Lower leg skin (tissue), 4 donors: Measurements from ENCODE around the gene TCTN2. TPM values are rescaled to one million over a fixed set of nuclear protein-coding genes. Genes with fewer than 3 reads are reported as not detected.

Source experiments
- DNase-seq, 2 donors: peaks; one replicate each; pipeline ENCODE4 v3.0.0-alpha.2; 2019; ENCODE audit warnings: low spot score in 2 of 2
- H3K4me3 ChIP-seq: fragments of 200-600 bp; sonication (generic); 2 replicates; pipeline ENCODE4 v1.5.1; 2017; ENCODE audit warnings: mild to moderate bottlenecking, low read depth; ENCODE audit not compliant: poor library complexity, severe bottlenecking
- CTCF ChIP-seq, 3 donors: fragments of 450-650 bp; IDR thresholded peaks; one replicate each; pipeline ENCODE4 v1.5.1; 2016; ENCODE audit warnings: antibody characterized with exemption in 3 of 3, mild to moderate bottlenecking in 3 of 3, moderate library complexity in 2 of 3
- POLR2A ChIP-seq, 2 donors: fragments of 450-650 bp; IDR thresholded peaks; one replicate each; pipeline ENCODE4 v1.6.1; 2016 to 2017; ENCODE audit warnings: antibody characterized with exemption in 2 of 2, mild to moderate bottlenecking in 1 of 2, moderate library complexity in 1 of 2
- WGBS, 2 donors: methylation state at CpG; one replicate each; pipeline ENCODE4 v1.1.5; 2018; 5-methylcytosine and 5-hydroxymethylcytosine counted together
- intact Hi-C: fragments of 100-400 bp; cut with DNase I; formaldehyde crosslinking; loops from one replicate; pipeline ENCODE4 v1.15.0; 2023; ENCODE audit warnings: low total_unique reads
- total RNA-seq, 4 donors: library from RNA; depleted of rRNA; stranded (reverse); fragments of >200 nt; gene quantifications; one replicate each; pipeline ENCODE4 v1.1.0, GENCODE V29; 2016

Gene TCTN2
- total RNA-seq, 4 donors from 2014 or later: 9.2 to 14.6 (median 10.7) TPM

GRCh38 chr12:123676616-123677320 is 5.9 kb downstream of the TCTN2 start:
- WGBS, 2 donors: 91 to 93% methylated on average over 9 of the region's 9 CpGs
- TF ChIP-seq POLR2A (IDR thresholded peaks at IDR 0.05): no peak
- no peak for TF ChIP-seq CTCF (IDR thresholded peaks at IDR 0.05)
- no peak for DNase-seq
- intact Hi-C loops: no loop called here
- no peak overlapping the region for H3K4me3 ChIP-seq

GRCh38 chr12:123678981-123679380 is 8.1 kb downstream of the TCTN2 start:
- WGBS, 2 donors: 97% methylated on average over 10 of the region's 10 CpGs
- H3K4me3 ChIP-seq: no peak overlapping the region
- intact Hi-C loops: no loop called here
- no peak for DNase-seq
- TF ChIP-seq POLR2A (IDR thresholded peaks at IDR 0.05): no peak

GRCh38 chr12:123681605-123682004 is 10.7 kb downstream of the TCTN2 start:
- no peak overlapping the region for H3K4me3 ChIP-seq
- 83 to 84% methylated on average over 2 of the region's 2 CpGs for WGBS, 2 donors

GRCh38 chr12:123683964-123684363 is 13.1 kb downstream of the TCTN2 start:
- no peak for TF ChIP-seq POLR2A (IDR thresholded peaks at IDR 0.05)
- TF ChIP-seq CTCF (IDR thresholded peaks at IDR 0.05): no peak
- intact Hi-C loops: no loop called here
- no peak for DNase-seq
- no peak overlapping the region for H3K4me3 ChIP-seq
- WGBS, 2 donors: 87 to 94% methylated on average over 3 of the region's 3 CpGs

More at GRCh38 chr12:123681605-123682004, 10.7 kb downstream of the TCTN2 start:
- intact Hi-C loops: no loop called here
- DNase-seq: no peak
- TF ChIP-seq CTCF (IDR thresholded peaks at IDR 0.05): no peak
- TF ChIP-seq POLR2A (IDR thresholded peaks at IDR 0.05): no peak

- TF ChIP-seq POLR2A (IDR thresholded peaks at IDR 0.05) (no peak), CTCF (IDR thresholded peaks at IDR 0.05) (no peak)
- intact Hi-C loops: no loop called here
- no peak overlapping the region for H3K4me3 ChIP-seq
- 93 to 94% methylated on average over 18 of the region's 18 CpGs for WGBS, 2 donors
- no peak for DNase-seq
These were observed 15.8 kb downstream of the TCTN2 start for GRCh38 chr12:123686636-123687190.

- WGBS, 2 donors: 49 to 63% methylated on average over 8 of the region's 8 CpGs
- DNase-seq: no peak
- intact Hi-C loops: loop anchor here (1.0 kb wide), 1 partner anchor 24 kb away; no protein-coding TSS in a partner anchor
- no peak overlapping the region for H3K4me3 ChIP-seq
- no peak for TF ChIP-seq POLR2A (IDR thresholded peaks at IDR 0.05)
- no peak for TF ChIP-seq CTCF (IDR thresholded peaks at IDR 0.05)
These were observed 19.4 kb downstream of the TCTN2 start for GRCh38 chr12:123690191-123690840.
